Adrenal gland (tissue), 12 donors: ENCODE results near the gene CYP2E1. TPM values are rescaled to one million over a fixed set of nuclear protein-coding genes. Genes with fewer than 3 reads are reported as not detected.

ENCODE experiments used
- DNase-seq, 7 donors: peaks; one replicate each; pipeline ENCODE4 v3.0.0-alpha.2; 2019 to 2020
- H3K27ac ChIP-seq, 5 donors: fragments of 200-600 bp; sonication (generic) in 4 of 5; 1 replicate in 3 of 5; 2 replicates in 2 of 5; pipeline versions ENCODE4 v1.5.1 to v1.8.0; 2016 to 2020; ENCODE audit warnings: mild to moderate bottlenecking in 1 of 5
- H3K27me3 ChIP-seq: fragments of 200-600 bp; 2 replicates; pipeline ENCODE4 v1.8.0; 2021
- H3K36me3 ChIP-seq, 2 donors: fragments of 200-600 bp; replicated peaks in 1 of 2; 1 replicate in 1 of 2; 2 replicates in 1 of 2; pipeline versions ENCODE4 v1.5.1 to v1.8.0; 2018 to 2022
- H3K4me1 ChIP-seq, 2 donors: fragments of 200-600 bp; replicated peaks in 1 of 2; 1 replicate in 1 of 2; 2 replicates in 1 of 2; pipeline versions ENCODE4 v1.5.1 to v1.8.0; 2018 to 2021
- H3K4me3 ChIP-seq, 4 donors: fragments of 200-600 bp; sonication (generic) in 3 of 4; one replicate each; pipeline ENCODE4 v1.5.1; 2016 to 2018
- H3K9me3 ChIP-seq, 3 donors: fragments of 200-600 bp; sonication (generic) in 1 of 3; replicated peaks in 1 of 3; 1 replicate in 2 of 3; 2 replicates in 1 of 3; pipeline versions ENCODE4 v1.5.1 to v1.8.0; 2016 to 2021
- CTCF ChIP-seq, 6 experiments: fragments of 450-650 bp in 4 of 6; fragments of 200-600 bp in 2 of 6; sonication (generic) in 1 of 6; IDR thresholded peaks; 1 replicate in 5 of 6; 2 replicates in 1 of 6; pipeline versions ENCODE4 v1.5.1 to v1.8.0; 2016 to 2021; ENCODE audit warnings: antibody characterized with exemption in 6 of 6, mild to moderate bottlenecking in 2 of 6, moderate library complexity in 1 of 6
- POLR2A ChIP-seq, 2 donors: fragments of 450-650 bp; IDR thresholded peaks; one replicate each; pipeline ENCODE4 v1.6.1; 2017; ENCODE audit warnings: antibody characterized with exemption in 2 of 2, mild to moderate bottlenecking in 2 of 2, moderate library complexity in 1 of 2
- WGBS, 4 donors: extraction: QIAGEN DNeasy Blood & Tissue Kit in 2 of 4; methylation state at CpG; one replicate each; pipeline versions ENCODE4 v1.1.5 to v1.1.7; 2013 to 2017; 5-methylcytosine and 5-hydroxymethylcytosine counted together
- intact Hi-C, 2 donors: fragments of 100-400 bp; cut with DNase I; formaldehyde crosslinking; loops; one replicate each; pipeline versions ENCODE4 v1.14.1 to v1.15.0; 2022 to 2023
- polyA plus RNA-seq, 3 donors: library from polyadenylated mRNA; stranded (reverse); fragments of 200-250 nt in 2 of 3; fragments of 350-450 nt in 1 of 3; fragmentation: Illumina TruSeq in 1 of 3; extraction: RNeasy Lipid Tissue Mini Kit (QIAGEN cat#74804) in 1 of 3; gene quantifications; one replicate each; pipeline ENCODE4 v1.2.3, GENCODE V29; 2013 to 2014
- total RNA-seq, 9 donors: library from RNA; depleted of rRNA in 4 of 9; stranded (reverse); fragments of >200 nt in 4 of 9; fragments of 120-200 nt in 1 of 9; fragmentation: NEBNext Ultra II Directional in 1 of 9; extraction: Animal tissue kit (Norgen Biotek cat#: 25700) in 1 of 9; gene quantifications; one replicate each; pipeline versions ENCODE4 v1.1.0 to v1.2.4, GENCODE V29; 2013 to 2023
- donor health status: healthy with polysubstance abuse.
- donor health status: Bipolar disorder and iron deficiency.
- donor health status: DM: yes; HTN: yes; CAD: no.
- donor health status: DM: no; HTN: no; CAD: no.
- donor health status: DM: no; HTN: no; CAD: no.
- donor health status: DM: yes; HTN: yes; CAD: no.

The CYP2E1 gene
- total and polyA plus RNA-seq, 12 donors, result 0.17 to 8.1 (median 2.4) TPM; not detected in 1

GRCh38 chr10:133555521-133555920 lies 28.4 kb downstream of the CYP2E1 start:
- H3K4me1 ChIP-seq, result no peaks in the 10 kb centered on the region
- H3K4me3 ChIP-seq, result no peak overlapping the region
- H3K9me3 ChIP-seq, result no peaks in the 10 kb centered on the region
- no peaks in the 10 kb centered on the region for H3K36me3 ChIP-seq
- H3K27ac ChIP-seq, result no peak overlapping the region
- 70 to 93% (median 85%) methylated on average over 4 to 8 of the region's 8 CpGs for WGBS, 4 donors
- no peak for DNase-seq
- intact Hi-C loops, result no loop called here
- no peak for TF ChIP-seq POLR2A (IDR thresholded peaks at IDR 0.05)
- no peak for TF ChIP-seq CTCF (IDR thresholded peaks at IDR 0.05)
- peaks cover 16% of the 10 kb centered on the region for H3K27me3 ChIP-seq

GRCh38 chr10:133557381-133557780 lies 30.2 kb downstream of the CYP2E1 start:
- Histone ChIP-seq H3K4me1 (no peaks in the 10 kb centered on the region), H3K27me3 (peaks cover 16% of the 10 kb centered on the region), H3K36me3 (no peaks in the 10 kb centered on the region), H3K4me3 (no peak overlapping the region), H3K27ac (no peak overlapping the region), H3K9me3 (no peaks in the 10 kb centered on the region)
- intact Hi-C loops, result no loop called here
- 44 to 53% (median 49%) methylated on average over 3 of the region's 3 CpGs for WGBS, 4 donors
- no peak for TF ChIP-seq POLR2A (IDR thresholded peaks at IDR 0.05)
- no peak for TF ChIP-seq CTCF (IDR thresholded peaks at IDR 0.05)
- DNase-seq, result no peak

DNA sequence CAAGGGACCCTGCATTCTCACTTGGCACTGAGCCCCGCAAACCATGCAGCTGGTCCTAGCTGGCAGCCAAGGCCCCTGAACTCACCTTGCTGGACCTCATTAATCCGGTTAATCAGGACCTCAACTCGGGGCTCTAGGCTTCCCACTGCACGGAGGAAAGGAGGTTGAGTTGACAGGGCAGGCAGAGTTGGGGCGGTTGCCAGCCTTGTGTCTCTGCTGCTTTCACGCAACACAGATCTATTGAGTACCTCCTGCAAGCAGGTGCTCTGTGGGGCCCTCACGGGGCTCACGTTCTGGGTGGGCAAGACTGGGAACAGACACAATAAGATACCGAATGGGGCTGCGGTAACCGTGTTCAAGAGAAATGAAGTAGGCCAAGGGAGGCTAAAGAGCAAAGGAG lies 32.1 kb downstream of the CYP2E1 start:
- intact Hi-C loops, result no loop called here
- Histone ChIP-seq H3K27ac (no peak overlapping the region), H3K9me3 (no peaks in the 10 kb centered on the region), H3K4me1 (no peaks in the 10 kb centered on the region), H3K4me3 (no peak overlapping the region), H3K36me3 (no peaks in the 10 kb centered on the region), H3K27me3 (peaks cover 16% of the 10 kb centered on the region)
- TF ChIP-seq POLR2A (IDR thresholded peaks at IDR 0.05), result no peak
- no peak for TF ChIP-seq CTCF (IDR thresholded peaks at IDR 0.05)
- 79 to 87% (median 81%) methylated on average over 9 to 11 of the region's 11 CpGs for WGBS, 4 donors
- no peak for DNase-seq

DNA sequence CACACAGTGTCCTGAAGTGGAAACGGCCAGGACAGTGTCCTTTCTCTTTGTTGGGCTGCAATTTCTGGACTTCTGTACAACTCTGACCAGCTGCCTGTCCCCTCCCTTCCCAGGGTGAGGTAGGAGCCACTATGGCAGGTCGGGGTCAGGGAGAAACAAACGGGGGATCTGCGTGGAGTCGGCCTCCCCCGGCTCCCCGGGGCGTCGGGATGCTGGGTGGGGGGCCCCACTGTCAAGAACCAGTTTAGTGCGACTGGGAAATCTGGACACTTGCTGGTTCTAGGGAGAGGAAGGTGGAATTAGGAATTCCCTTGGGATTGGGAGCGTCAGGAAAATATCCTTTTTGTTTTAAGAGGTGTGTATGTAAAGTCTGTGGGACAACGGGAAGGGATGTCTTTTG lies 37.7 kb downstream of the CYP2E1 start:
- Histone ChIP-seq H3K4me3 (no peak overlapping the region), H3K27me3 (peaks cover 27% of the 10 kb centered on the region), H3K36me3 (no peaks in the 10 kb centered on the region), H3K4me1 (no peaks in the 10 kb centered on the region), H3K27ac (no peak overlapping the region), H3K9me3 (no peaks in the 10 kb centered on the region)
- DNase-seq, result no peak
- intact Hi-C loops, result no loop called here
- 77 to 91% (median 86%) methylated on average over 12 of the region's 12 CpGs for WGBS, 4 donors
- TF ChIP-seq POLR2A (IDR thresholded peaks at IDR 0.05) (no peak), CTCF (IDR thresholded peaks at IDR 0.05) (no peak)
